ENCODE data around the gene DUSP14. TPM values are rescaled to one million over a fixed set of nuclear protein-coding genes. Genes with fewer than 3 reads are reported as not detected.

The DUSP14 gene
- polyA plus RNA-seq, 1 donor = 13.4 TPM

GRCh38 chr17:37557482-37557881, 67.8 kb downstream of the DUSP14 start:
- no peak for DNase-seq

- DNase-seq = no peak
Measured at GRCh38 chr17:37558299-37558698, 68.6 kb downstream of the DUSP14 start.

GRCh38 chr17:37562016-37562745, 72.5 kb downstream of the DUSP14 start:
- no peak for DNase-seq

Other genes with a start within 250 kb of the DUSP14 start
- gene C17orf78, start 113.9 kb upstream of the DUSP14 start, polyA plus RNA-seq (ENCODE audit: insufficient read length) = 0.30 TPM
- 39.9 TPM for gene ACACA, start 83.1 kb upstream of the DUSP14 start, polyA plus RNA-seq (ENCODE audit: insufficient read length)
- gene TADA2A, start 83.0 kb upstream of the DUSP14 start, polyA plus RNA-seq (ENCODE audit: insufficient read length) = 28.9 TPM
- gene SYNRG, start 119.5 kb downstream of the DUSP14 start, polyA plus RNA-seq (ENCODE audit: insufficient read length) = 47.4 TPM
- 51.9 TPM for gene DDX52, start 153.6 kb downstream of the DUSP14 start, polyA plus RNA-seq (ENCODE audit: insufficient read length)